PC-9 (cell line): ENCODE measurements around the gene ACMSD.

ENCODE experiments used
- CTCF ChIP-seq: fragments of 200-600 bp; sonication (generic); conservative IDR thresholded peaks from 2 replicates; pipeline ENCODE4 v1.6.1; 2017; ENCODE audit warnings: mixed run types, antibody characterized with exemption, mild to moderate bottlenecking, moderate library complexity
- EZH2 ChIP-seq: fragments of 200-600 bp; sonication (generic); IDR thresholded peaks from 2 replicates; pipeline ENCODE4 v1.8.0; 2017; ENCODE audit warnings: antibody characterized with exemption, low read depth

GRCh38 chr2:134863446-134863845 lies 25.0 kb downstream of the ACMSD start:
- TF ChIP-seq CTCF (no peak), EZH2 (no peak)
